ENCODE measurements around the gene NUDT3.

- TF ChIP-seq GLIS3 (CRISPR knock-in tag; IDR thresholded peaks at IDR 0.05) (no peak), PATZ1 (CRISPR knock-in tag; IDR thresholded peaks at IDR 0.05; ENCODE audit: borderline replicate concordance) (no peak), TCF4 (CRISPR knock-in tag; IDR thresholded peaks at IDR 0.05; ENCODE audit: borderline replicate concordance) (no peak), ARNTL (CRISPR knock-in tag; IDR thresholded peaks at IDR 0.05; ENCODE audit: borderline replicate concordance, low read depth) (no peak)
These were observed 153.6 kb downstream of the NUDT3 start for GRCh38 chr6:34238585-34239499.

Data from SK-N-SH treated with all-trans-retinoic acid at 6 μM for 48 hours (cell line).